HG03521 (cell line): ENCODE results near the gene NOTCH4.
A peak's percentile ranks its signal among the peaks of the same experiment; 100 is the strongest.
"Not testable (repeated sequence)": the region's sequence is repeated elsewhere in the genome, so short reads cannot be mapped to it uniquely, and the experiment has no call there.

ENCODE experiments used
- ATAC-seq: cut with Tn5 transposase; IDR thresholded peaks from one replicate; pipeline ENCODE4 v1.9.1; 2021; ENCODE audit warnings: mild to moderate bottlenecking, moderate library complexity; ENCODE audit not compliant: unreplicated experiment

The NOTCH4 gene

DNA sequence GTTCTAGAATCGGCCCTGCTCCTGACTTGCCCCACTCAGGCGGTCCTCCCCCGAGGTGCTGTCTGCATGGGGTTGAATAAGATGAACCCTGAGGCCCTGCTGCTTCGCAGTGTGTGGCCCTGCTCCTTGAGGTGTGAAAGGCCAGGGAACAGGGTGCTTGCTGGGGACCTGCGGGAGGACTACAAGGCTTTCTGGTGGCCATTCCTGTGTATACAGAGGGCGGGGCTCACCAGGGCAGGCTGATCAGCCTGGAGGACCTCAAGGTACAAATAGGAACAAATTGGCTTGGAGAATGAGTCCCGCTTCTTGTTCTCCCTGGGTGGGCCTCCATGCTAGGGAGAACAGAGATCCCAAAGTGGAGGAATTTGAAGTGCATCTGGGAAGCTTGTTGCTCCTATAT is 5.7 kb downstream of the NOTCH4 start:
- ATAC-seq = no peak

DNA sequence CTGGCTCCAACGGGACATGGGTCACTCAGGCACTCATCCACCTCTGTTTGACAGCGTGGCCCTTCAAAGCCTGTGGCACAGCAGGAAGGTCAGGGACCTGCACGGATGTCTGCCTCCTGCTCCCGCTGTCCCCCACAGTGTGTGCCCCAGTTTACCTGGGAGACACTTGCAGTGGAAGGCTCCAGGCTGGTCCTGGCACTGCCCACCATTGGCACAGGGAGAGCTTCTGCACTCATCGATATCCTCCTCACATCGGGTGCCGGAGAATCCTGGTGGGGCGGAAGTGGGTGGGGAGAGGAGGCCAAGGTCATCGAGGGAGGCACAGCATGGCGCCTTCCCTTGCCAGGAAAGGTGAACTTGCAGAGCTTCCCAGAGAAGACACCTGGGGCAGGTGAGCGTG is 6.9 kb downstream of the NOTCH4 start:
- no peak for ATAC-seq

DNA sequence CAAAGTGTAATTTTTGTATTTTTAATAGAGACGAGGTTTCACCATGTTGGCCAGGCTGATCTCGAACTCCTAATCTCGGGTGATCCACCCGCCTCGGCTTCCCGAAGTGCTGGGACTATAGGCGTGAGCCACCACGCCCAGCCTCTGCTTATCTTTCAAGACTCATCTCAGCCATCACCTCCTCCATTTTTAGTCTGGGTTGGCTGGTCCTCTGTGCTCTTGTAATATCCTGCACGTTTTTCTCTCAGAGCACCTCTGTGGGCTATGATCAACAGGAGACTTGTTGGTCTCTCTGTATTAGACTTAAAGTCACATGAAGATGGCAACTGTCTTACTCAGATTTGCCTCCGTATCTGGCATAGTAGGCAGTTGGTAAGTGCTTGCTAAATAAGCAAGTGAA is 7.6 kb downstream of the NOTCH4 start:
- no peak for ATAC-seq

DNA sequence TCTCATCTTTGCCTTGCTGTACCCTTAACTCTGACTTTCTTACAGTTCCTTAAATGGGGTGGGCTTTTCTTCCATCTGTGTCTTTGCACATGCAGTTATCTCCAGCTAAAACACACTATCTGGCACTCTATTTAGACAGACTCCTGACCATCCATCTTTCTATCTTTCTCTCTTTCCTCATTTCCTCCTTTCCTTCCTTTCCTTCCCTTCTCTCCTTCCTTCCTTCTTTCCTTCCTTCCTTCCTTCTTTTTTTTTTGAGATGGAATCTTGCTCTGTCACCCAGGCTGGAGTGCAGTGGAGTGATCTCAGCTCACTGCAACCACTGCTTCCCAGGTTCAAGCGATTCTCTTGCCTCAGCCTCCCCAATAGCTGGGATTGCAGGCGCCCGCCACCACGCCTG is 8.2 kb downstream of the NOTCH4 start:
- no peak for ATAC-seq

- ATAC-seq = no peak
Observed at GRCh38 chr6:32214126-32214525, 9.7 kb downstream of the NOTCH4 start.

- no peak for ATAC-seq
Observed at GRCh38 chr6:32213649-32214048, 10.2 kb downstream of the NOTCH4 start.

GRCh38 chr6:32212076-32212760 is 11.6 kb downstream of the NOTCH4 start:
- no peak for ATAC-seq

- not testable (repeated sequence) for ATAC-seq
Observed at GRCh38 chr6:32211432-32211831, 12.4 kb downstream of the NOTCH4 start.

DNA sequence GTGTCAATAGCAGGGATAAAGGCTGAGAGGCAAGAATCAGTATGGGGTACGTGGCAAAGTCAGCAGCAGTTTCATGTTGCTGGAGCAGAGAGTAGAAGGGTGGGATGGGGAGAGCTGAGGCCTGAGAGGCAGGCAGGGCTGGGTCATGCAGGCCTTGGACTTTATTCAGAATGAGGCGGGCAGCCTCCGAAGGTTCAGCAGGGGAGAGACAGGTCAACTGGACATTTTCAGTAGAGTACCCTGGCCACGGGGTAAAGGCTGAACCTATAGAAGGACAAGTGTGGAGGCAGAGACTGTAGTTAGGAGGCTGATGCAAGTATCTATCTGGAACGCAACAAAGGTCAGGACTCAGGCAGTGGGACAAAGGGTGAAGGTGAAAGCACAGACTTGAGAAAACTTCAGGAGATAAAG is 13.7 kb downstream of the NOTCH4 start:
- ATAC-seq = no peak

- ATAC-seq = no peak
Observed at GRCh38 chr6:32208996-32209395, 14.9 kb downstream of the NOTCH4 start.

DNA sequence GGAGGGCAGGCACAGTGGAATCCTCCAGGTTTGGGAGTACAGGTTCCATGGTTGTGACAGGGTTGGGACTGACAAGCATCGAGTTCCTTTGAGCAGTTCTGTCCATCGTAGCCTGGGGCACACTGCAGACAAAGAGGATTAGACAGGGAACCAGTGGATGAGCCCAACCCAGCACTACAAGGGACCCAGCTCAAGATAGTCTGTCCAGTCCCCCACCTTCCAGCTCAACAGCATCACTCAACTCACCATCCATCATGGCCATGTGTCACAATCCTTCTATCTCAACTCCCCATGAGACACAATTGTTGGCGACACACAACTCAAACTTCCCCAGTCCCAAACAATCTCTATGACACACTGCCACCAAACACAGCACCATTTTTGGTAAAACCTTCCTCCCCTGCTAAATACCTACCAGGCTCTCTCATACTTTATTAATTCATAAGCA is 19.6 kb downstream of the NOTCH4 start:
- no peak for ATAC-seq

DNA sequence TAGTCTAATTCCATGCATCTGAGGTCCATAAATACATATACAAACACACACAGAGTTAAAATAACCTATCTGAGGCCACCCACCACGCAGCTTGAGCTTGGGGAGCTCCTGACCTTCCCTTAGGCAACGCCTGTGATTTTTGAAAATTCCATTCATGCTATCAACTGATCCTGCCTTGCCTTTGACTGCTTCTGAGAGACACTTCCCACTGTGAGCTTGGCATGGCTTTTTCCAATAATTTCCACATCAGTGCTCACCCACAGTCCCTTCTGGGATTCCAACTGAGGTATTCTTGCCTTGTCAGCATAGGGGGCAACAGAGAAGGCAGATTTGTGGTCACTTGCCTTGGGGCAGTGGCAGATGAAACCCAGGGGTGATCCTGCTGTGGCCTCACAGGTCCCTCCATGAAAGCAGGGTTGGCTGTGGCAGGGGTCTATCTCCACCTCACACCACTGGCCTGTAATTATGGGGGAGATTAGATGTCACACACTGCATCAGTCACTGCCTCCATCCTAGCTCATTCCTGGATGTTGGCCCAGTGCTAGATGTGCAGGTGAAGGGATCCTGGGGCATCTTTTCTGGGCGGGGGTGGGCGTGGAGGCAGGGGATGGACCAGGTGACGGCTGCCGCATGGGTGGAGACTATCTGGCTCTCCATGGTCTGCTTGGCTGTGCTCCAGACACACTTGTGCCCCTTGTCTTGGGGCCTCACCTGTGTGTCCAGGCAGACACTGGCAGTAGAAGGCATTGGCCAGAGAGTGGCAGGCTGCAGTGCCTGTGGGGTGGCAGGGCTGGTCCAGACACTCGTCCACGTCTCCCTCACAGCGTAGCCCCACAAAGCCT is 20.2 kb downstream of the NOTCH4 start:
- no peak for ATAC-seq

- no peak for ATAC-seq
Observed at GRCh38 chr6:32202186-32202585, 21.7 kb downstream of the NOTCH4 start.

DNA sequence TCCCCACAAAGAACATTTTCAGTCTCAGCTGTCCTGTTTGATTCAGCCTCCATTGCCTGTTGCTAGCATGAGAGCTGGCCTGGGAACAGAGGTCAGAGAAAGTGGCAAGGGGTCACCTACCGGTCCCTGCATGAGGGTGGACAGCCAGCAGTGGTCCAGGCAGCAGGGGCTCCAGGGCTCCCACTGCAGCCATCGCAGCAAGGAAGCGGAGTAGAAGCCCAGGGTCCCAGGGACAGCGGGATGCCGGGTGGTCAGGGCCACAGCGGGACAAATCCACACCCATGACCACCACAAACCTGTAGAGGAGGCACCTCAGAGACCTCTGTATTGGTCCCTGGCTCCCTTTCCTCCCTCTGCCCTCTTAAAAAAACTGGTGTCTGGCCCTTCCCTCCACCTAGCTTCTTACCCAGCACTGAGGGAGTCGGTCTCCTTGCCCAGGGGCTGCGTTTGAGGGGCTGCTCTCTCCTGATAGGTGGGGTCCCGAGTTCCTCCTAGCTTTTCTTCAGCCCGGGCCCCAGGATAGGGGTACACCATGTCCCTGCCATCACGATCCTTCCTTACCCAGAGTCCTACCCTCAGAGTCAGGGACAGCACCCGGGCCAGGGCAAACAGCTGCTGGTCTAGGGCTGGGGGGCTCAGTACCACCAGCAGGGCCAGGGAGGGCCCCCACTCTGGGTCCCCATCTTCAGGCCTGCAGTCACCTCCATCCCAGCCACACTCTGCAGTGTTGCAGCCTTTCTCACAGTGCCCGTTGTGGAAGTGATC is 23.0 kb downstream of the NOTCH4 start:
- ATAC-seq = no peak

DNA sequence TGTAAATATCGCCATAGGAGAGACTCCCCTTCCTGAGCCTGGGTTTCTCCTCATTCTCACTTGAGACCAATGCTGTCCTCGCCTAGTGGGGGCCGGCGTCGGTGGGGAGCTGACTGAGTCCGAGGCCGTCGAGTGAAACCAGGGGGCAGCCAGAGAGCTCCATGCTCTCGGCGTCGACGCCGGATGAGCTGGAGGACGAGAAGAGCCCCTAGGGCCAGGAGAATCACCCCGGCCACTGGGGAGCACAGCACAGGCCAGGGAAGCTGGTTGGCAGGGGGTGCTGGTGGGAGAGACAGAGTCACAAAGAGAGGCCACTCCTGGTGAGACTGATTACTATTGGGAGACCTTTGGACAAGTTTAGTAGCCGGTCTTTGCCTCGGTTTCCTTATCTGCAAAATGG is 25.0 kb downstream of the NOTCH4 start:
- ATAC-seq = no peak

- no peak for ATAC-seq
Observed at GRCh38 chr6:32198345-32198696, 25.5 kb downstream of the NOTCH4 start.

GRCh38 chr6:32196682-32197616 is 26.9 kb downstream of the NOTCH4 start:
- no peak for ATAC-seq

GRCh38 chr6:32195902-32196681 is 27.8 kb downstream of the NOTCH4 start:
- peak; percentile 77 for ATAC-seq

DNA sequence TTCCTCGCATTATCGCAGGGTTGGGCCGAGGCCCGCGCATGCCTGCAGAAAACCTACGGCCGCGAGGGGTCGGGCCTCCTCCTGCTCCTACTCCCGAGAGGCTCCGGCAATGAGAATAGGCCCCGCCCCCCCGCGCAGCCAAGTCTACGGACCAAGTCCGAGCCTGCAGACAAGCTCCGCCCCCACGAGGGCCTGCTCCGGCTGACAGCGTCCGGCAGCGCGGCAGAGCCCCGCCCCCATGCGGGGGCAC is 28.3 kb downstream of the NOTCH4 start:
- peak; percentile 81 for ATAC-seq
